Tibial nerve (tissue), 3 donors: ENCODE measurements around the gene AGBL3.

ENCODE experiments used
- CTCF ChIP-seq, 5 experiments: fragments of 200-600 bp in 3 of 5; fragments of 450-650 bp in 2 of 5; sonication (generic) in 3 of 5; IDR thresholded peaks; one replicate each; pipeline ENCODE4 v1.5.1; 2016 to 2019; ENCODE audit warnings: antibody characterized with exemption in 5 of 5, mild to moderate bottlenecking in 3 of 5, moderate library complexity in 2 of 5
- POLR2A ChIP-seq, 2 donors: fragments of 450-650 bp; IDR thresholded peaks; one replicate each; pipeline ENCODE4 v1.6.1; 2017; ENCODE audit warnings: antibody characterized with exemption in 2 of 2, mild to moderate bottlenecking in 2 of 2, moderate library complexity in 2 of 2

DNA sequence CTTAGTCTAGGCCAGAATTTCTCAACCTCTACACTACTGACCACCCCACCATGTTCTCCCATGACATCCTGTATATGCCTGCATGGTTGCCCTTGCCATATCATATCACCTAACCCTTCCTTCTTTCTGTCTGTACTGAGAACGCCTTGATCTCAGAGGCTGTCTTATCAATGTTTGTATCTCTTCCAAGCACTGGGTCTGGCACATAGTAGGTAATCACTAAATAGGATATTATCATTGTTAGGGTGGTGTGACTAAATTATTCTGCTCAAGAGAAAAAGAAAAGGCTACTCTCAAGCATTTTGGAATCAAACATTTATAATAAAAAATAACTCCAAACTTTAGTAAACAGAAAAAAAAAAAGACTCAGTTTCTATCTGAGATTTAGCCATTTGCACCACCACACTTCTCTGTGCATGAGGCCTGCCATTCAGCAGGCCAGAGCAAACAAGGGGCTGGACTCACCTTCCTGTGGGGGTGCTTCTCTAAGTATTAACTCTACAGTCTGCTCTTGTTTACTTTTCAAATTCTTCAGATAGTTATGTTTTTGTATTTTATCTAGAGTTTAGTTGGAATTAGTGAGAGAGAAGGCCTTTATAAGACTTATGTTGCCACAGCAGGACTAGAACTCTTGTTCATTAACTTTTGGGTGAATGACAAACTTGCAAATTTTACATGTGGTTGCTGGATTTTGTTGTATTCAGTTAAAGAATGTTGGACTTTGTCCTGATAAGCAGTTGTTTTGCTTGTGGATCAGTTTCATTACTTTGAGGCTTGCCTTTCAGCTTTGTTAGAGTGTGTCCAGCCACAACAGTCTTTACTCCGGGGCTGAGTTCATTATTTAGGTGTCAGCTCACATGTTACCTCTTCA, 5.4 kb downstream of the AGBL3 start:
- TF ChIP-seq CTCF (IDR thresholded peaks at IDR 0.05), result no peak
- no peak for TF ChIP-seq POLR2A (IDR thresholded peaks at IDR 0.05)
